MM.1S (cell line): ENCODE measurements around the gene RSRP1.
"Not testable (repeated sequence)": the region's sequence is repeated elsewhere in the genome, so short reads cannot be mapped to it uniquely, and the experiment has no call there.

Experiments
- CTCF ChIP-seq: fragments of 300-600 bp; sonication (generic); IDR thresholded peaks from 2 replicates; pipeline ENCODE4 v1.5.1; 2016; ENCODE audit warnings: antibody characterized with exemption, low read length, mixed read lengths
- EZH2 ChIP-seq: fragments of 300-600 bp; sonication (generic); optimal IDR thresholded peaks from 2 replicates; pipeline ENCODE3; 2017; ENCODE audit warnings: low read depth, mild to moderate bottlenecking, antibody characterized with exemption, low read length, mixed read lengths
- EZH2phosphoT487 ChIP-seq: fragments of 300-600 bp; sonication (generic); IDR thresholded peaks from 2 replicates; pipeline ENCODE4 v1.6.1; 2018; ENCODE audit warnings: antibody characterized with exemption, low read length

GRCh38 chr1:25259813-25260212 lies 12.6 kb upstream of the RSRP1 start:
- TF ChIP-seq CTCF, EZH2, EZH2phosphoT487: not testable (repeated sequence)
